Stimulated activated CD8-positive, alpha-beta memory T cell treated with anti-CD3 and anti-CD28 coated beads, Interleukin-4, amount 100 ng/mL, for 4 hours (primary cell): ENCODE data around the gene NOC2L.
"Not testable (repeated sequence)": the region's sequence is repeated elsewhere in the genome, so short reads cannot be mapped to it uniquely, and the experiment has no call there.

ENCODE experiments used
- DNase-seq, 2 donors: peaks; one replicate each; pipeline ENCODE4 v3.0.0-alpha.2; 2020; ENCODE audit warnings: low read depth in 2 of 2, low spot score in 1 of 2

Gene NOC2L

DNA sequence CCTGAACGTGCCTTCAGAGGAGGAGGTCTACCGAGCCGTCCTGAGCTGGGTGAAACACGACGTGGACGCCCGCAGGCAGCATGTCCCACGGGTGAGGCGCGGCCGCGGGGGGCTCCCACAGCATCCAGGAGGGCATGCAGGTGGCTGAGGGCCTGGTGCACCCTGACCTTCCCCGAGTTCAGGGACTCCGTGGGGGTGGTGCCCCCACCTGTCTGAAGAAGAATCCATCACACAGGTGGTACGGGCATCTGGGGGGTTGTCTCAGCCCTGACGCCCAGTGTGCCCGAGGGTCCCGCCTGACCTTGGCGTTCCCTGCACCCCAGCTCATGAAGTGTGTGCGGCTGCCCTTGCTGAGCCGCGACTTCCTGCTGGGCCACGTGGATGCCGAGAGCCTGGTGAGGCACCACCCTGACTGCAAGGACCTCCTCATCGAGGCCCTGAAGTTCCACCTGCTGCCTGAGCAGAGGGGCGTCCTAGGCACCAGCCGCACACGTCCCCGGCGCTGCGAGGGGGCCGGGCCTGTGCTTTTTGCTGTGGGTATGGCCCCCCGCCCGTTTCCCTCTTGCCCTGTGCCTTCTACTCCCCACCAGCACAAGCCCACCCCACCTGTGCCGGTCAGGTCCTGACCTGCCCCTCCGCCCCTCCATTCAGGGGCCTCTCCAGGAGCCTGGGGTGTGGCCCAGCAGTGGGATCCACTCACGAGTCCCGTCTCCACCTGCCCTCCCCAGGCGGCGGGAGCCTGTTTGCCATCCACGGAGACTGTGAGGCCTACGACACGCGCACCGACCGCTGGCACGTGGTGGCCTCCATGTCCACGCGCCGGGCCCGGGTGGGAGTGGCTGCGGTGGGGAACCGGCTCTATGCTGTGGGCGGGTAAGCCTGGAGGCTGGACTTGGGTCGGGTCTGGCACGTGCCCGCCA is 3.6 kb upstream of the NOC2L start:
- DNase-seq, result no peak

DNA sequence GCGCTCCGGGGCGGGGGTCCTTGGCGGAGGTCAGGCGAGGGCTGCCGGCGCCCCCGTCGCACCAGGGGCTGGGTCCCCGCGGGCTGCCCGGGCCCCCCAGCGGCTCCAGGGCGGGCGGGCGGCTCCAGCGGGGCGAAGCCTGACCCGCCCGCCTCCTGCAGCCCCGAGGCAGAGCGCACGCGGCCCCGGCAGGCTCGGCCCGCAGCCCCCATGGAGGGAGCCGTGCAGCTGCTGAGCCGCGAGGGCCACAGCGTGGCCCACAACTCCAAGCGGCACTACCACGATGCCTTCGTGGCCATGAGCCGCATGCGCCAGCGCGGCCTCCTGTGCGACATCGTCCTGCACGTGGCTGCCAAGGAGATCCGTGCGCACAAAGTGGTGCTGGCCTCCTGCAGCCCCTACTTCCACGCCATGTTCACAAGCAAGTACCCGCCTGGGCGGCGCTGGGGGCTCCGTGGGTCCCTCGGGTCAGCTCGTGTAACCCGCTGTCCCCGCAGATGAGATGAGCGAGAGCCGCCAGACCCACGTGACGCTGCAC is 2.1 kb upstream of the NOC2L start:
- DNase-seq, result no peak

DNA sequence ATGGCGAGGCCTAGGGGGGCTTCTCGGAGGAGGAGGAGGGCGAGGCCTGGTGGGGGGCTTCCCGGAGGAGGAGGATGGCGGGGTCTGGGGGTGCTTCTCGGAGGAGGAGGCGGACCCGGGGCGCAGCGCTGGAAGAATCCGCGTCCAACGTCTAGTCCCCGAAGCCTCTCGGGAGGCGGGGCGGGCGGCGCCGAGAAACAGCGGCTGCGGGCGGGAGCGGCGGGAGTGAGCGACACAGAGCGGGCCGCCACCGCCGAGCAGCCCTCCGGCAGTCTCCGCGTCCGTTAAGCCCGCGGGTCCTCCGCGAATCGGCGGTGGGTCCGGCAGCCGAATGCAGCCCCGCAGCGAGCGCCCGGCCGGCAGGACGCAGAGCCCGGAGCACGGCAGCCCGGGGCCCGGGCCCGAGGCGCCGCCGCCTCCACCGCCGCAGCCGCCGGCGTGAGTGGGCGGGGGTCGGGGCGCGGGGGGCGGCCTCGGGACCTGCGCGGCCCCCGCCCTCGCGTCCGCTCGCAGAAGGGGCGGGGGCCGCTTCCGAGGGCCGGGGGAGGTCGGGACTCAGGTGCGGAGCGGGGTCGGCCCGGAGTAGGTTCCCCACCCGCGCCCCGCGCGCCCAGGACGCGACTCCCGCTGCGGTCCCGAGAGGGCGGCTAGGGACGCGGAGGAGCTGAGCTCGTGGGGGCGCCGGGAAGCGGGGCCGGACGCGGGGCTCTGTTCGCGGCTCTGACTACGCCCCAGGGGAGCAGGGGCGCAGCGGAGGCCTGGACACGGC is 1.5 kb upstream of the NOC2L start, which contains the start of gene KLHL17:
KLHL17 (plus strand) TSS at position 222 of the 769 bp plus-strand sequence; CDS start at position 332, 110 bp downstream.
- DNase-seq, result peak; percentile 52 to 56

DNA sequence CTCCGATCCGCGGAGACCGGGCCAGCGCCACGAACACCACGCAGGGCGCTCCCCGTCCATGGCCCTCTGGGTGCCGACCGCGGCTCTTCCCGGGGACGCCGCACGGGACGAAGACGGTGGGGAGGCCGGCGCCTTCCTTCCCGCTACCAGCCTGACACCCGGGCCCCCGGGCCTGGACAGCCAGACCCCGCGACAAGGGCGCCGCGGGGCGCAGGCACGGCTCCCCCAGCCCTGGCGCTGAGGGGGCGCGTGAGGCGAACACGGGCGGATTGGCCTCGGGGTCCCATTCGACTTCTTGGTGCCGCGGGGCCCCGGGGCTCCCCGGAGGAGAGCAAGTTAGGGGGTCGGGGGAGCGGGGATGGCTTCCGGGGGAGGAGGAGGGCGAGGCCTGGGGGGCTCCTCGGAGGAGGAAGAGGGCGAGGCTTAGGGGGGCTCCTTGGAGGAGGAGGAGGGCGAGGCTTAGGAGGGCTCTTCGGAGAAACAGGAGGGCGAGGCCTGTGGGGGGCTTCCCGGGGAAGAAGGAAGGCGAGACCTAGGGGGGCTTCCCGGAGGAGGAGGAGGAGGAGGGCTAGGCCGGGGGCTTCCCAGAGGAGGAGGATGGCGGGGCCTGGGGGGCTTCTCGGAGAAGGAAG is 791 bp upstream of the NOC2L start:
- no peak for DNase-seq

DNA sequence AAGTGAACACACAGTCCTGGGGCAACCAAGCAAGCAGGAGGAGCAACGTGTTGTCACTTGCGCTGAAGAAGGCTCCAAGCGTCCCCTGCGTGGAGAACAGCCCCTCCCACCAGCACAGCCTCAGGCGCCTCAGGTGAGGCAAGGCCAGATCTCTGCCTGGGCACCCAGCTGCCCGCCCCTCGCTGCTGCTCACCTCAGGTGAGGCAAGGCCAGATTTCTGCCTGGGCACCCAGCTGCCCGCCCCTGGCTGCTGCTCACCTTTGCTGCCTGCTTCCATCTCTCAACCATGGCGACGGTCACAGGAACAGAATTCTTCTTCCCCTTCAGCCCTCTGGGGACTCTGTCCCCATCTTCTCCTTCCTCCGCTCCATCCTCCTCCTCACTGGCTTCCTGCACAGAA is 2.4 kb downstream of the NOC2L start:
- DNase-seq, result no peak

DNA sequence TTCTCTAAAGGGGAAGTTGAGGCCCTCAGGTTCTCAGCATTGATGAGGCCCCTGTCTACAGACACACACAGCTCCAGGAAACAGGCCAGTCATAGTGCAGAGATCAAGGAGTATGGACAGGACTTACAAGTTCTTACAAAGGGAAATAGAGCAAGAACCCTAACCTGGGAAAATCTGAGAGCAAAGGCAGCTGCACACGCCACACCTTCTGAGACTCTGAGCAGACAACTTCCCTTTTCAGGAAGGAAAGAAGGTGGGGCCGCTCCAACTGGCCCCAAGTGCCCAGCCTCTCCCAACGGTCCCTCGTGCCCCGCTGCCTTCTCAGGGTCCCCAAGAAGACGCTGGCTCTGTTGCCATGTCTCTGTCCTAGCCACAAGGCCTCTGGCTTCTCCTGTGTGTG is 3.6 kb downstream of the NOC2L start:
- no peak for DNase-seq

DNA sequence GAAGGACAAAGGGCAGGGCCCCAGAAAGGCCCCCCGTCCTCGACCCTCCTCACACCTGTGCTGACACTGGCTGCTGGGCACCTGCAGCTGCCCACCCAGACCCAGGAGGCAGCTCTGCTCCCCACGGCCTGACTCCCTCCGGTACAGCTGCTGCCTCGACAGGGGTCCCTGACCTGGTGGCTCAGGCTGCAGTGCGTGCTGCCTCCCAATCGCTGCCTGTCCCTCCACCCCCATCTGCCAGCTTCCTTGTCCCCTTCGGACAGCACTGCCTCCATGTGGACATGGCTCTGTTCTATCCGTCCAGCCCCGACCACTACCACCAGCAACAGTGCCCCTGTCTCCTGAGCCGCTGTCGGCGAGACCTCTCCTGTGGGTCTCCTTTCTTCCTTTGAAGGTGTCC is 4.1 kb downstream of the NOC2L start:
- no peak for DNase-seq

DNA sequence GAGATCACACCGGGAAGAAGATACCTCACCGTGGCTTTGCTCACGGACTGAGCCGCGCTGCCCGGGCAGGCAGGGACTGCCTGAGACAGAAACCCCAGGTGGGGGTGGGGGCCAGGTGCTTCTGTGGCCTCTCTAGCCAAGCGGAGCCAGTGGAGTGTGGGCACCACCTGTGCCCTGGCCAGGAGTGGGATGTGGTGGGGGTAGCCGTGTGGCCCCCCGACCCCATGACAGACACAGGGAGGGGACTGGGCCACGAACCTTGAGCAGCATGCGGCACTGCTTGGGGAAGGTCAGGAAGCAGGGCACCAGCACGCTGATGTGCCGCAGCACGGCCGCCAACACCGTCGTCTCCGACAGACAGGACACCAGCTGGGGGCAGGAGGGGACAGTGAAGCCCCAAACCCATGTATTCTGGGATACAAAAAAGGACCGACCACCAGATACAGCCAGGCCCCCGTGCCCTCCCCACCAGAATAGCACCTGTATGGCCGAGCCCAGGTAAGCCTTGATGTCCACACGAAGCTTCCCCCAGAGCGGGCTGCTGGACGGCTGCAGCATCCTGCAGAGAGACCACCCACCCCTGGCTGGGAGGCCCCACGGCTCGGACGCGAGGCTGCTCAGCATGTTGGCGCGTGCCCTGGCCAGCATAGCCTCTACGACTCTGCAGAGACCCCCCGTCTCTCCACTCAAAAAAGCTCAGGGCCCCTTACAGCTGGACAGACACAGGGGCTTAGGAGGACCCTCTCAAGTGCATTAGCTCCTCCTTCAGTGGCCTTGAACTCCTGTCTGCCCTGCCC is 5.3 kb downstream of the NOC2L start:
- DNase-seq, result no peak

DNA sequence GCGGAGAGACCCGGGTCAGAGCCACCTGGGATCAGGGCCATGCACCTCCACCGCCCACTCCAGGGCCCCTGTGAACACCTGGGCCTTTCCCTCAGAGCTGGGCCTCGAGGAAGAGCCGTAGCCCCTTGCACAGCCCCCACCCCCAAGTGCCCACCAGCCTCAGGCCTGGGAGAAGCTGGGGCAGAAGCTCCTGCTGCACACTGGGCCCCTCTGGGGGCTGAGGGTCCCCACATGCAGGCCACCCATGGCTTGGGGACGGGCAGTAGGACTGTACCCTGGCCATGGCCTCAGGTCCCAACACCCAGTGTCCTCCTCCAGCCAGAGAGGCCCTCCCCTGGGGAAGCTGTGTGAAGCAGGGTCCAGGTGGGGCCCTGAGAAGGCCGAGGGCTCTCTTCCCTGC is 6.5 kb downstream of the NOC2L start:
- no peak for DNase-seq

DNA sequence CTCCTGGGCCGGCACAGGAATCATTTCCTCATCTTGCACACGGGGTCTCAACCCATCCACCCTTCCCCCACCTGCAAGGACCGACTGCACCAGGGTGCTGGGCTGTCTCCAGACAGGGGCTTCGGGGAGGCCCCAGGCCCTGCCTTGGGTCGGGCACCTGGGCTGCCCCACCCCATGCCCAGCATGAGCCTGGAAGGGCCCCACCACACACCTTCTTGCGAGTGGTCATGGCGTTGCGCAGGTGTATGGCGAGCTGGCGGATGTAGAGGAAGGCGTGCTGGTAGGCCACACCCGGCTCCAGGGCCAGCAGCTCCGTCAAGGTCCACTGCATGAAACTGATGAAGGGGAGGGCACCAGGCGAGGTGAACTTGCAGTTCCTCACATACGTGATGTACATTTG is 6.9 kb downstream of the NOC2L start:
- DNase-seq, result no peak

DNA sequence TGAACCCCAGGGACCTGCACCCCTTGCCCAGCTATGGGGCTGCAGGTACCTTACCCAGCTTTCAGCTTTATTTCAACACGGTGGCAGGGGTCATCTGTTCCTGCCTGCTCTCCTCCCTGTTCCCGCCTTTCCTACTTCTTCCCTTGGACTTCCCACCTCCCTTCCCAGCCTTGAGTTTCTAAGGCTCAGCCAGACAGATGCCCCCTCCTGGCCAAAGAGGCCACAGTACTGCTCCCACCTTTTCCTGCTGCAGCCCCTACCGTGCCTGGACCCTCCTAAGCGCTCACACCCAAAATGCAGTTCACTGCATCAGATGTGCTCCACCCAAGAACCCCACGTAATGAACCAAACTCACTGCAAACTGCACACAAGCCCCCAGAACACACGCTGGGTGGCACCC is 7.7 kb downstream of the NOC2L start:
- DNase-seq, result no peak

DNA sequence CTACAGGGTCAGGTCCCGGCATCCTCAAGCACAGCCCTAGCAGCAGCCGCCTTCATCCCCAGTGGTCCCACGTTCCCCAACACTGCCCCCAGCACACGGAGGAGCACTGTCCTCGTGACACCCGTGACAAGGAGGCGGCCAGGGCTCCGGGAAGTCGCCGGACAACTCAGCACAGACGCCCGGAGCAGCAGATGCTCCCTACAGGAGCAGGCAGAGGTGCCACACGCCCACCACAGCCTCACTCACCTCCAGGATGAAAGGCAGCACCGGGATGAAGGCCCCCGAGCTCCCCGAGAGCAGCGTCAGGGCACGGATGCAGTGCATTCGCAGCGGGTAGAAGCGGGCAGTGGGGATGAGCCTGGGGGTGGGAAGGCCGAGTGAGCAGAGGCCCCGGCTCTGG is 8.2 kb downstream of the NOC2L start:
- no peak for DNase-seq

DNA sequence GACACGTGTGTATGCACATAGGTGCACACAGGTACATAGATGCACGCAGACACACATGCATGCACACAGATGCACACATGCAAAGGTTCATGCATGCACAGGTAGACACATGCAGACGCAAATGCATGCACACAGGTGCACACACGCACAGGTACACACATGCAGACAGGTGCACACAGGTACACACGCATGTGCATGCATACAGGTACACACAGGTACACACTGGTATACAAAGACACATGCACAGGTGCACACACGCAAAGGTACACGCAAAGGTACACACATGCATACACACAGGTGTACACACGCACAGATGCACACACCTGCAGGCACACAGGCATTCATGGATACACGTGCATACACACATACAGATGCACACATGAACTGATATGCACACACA is 8.8 kb downstream of the NOC2L start:
- DNase-seq, result no peak

DNA sequence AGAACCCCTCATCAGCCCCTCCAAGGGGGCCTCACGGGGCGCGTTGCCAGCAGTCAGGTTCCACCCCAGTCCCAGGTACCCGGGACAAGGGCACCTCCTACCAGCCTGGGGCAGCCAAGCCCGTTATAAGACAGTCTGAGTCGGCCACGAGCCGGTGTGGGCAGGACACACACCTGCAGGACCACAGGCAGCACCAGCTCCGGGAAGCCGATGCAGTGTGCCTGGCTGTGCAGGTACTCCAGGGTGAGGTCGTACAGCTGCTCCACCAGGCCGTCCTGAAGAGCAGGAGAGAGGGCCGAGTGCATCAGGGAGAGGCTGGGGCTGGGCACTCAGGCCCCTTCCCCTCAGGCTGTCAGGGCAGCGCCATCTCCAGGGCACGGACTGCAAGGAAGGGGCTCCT is 11.1 kb downstream of the NOC2L start:
- DNase-seq, result no peak

DNA sequence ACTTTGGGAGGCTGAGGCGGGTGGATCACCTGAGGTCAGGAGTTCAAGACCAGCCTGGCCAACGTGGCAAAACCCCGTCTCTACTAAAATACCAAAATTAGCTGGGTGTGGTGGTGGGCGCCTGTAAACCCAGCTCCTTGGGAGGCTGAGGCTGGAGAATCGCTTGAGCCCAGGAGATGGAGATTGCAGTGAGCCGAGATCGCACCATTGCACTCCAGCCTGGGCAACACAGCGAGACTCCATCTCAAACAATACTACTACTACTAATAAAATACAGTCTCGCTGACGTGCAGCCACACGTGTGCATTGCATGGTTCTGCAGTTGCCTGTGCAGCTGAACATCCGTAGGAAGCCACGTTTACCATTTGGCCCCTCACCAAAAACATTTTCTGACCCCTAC is 12.2 kb downstream of the NOC2L start:
- DNase-seq, result not testable (repeated sequence)

DNA sequence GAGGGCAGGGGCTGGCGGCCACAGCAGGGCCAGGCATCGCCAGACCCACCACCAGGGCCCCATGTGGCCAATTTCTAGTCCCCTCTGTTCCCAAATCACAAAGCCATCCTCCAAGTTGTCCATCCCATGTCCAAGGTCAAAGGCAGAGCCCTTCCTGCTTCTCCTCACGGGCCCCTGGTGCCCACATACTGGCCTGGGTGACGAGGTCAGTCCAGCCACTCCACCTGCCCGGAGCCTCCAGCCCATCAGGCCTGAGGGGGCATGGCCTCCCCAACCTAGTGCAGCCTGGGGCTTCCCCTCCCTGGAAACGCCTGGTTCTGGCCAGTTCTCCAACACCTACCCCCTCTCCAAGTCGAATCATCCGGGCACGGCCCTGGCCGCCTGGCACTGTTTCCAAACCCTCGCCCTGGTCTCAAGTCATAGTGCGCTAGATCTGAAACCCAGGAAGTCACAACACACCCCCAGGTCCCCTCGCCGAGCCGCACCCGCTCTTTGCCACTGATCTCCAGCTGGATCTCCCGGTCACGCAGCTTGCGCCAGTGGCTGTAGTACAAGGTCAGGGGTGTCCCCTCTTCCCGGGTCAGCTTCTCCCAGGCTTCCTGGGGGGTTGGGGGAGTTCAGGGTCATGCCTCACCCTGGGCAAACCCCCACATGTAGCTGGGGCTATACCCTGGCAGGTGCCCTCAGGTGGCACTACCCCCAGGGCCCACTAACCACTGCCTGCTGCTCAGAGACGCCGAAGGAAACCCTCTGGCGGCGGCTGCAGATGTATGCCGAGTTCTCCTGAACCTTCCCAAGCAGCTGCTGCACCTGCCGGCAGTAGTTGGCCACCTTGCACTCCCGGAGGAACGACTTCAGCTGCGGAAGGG is 13.1 kb downstream of the NOC2L start:
- no peak for DNase-seq

DNA sequence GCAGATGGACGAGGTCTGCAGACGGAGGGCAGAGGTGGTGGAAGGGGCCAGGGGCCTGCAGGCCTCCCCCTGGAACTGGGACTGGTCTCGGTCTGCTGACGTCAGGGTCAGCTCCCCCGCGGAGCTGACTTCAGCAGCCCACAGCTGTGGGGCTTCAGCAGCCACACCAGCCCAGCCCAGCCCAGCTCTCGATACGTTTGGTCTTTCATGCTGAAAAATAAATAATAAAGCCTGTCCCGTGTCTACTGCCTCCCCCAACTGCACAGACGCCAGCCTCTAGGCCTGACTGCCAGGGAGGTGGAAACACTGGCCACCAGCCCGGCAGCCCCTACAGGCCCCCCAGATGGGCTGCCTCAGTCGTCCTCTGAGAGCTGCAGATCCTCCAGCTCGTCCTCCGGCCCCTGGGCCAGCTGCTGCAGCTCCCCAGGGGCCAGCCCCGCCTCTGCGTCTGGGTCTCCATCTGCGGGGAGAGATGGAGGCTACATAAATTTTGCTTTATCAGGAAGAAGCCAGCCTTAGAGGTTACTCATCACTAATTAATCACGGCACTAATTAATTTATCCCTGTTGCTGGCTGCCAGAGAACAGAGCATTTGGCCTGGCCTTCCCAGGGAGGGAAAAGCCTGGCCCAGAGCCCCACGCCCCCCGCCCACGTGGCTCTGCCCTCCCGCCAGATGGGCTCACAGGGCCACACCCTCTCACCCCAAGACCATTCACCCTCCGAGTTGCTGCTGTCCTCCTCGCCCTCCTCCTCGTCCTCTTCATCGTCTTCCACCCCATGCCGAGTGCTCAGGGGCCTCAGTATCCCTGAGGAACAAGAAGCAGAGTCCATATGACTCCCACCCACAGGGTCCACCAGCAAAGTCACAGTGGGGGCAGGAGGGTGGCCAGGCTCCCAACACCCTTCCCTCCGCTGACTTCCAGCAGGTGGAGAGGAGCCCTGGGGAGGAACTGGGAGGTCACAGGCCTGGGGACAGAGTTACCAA is 14.4 kb downstream of the NOC2L start:
- DNase-seq, result no peak

DNA sequence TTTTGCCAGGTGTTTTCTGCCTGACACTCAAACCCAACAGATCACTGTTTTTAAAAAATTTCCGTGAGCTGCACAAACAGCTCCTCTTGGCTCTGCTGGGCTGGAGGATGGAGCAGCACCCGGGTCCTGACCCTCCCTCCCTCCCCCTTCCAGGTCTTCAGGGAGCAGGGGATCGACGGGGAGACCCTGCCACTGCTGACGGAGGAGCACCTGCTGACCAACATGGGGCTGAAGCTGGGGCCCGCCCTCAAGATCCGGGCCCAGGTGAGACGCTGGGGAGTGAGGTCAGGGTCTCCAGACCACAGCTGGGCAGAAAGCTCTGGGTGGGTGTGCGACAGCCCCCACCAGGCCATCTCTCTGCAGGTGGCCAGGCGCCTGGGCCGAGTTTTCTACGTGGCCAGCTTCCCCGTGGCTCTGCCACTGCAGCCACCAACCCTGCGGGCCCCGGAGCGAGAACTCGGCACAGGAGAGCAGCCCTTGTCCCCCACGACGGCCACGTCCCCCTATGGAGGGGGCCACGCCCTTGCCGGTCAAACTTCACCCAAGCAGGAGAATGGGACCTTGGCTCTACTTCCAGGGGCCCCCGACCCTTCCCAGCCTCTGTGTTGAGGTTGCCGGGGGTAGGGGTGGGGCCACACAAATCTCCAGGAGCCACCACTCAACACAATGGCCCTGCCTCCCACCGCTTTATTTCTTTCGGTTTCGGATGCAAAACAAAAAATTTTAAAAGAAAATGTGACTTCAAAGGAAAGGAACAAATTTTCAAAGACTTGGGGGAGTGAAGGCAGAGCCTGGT is 15.3 kb downstream of the NOC2L start:
- DNase-seq, result no peak
